GM21723 (cell line): ENCODE results near the gene TYW5.

ENCODE experiments used
- ATAC-seq: cut with Tn5 transposase; IDR thresholded peaks from one replicate; pipeline ENCODE4 v1.9.1; 2021; ENCODE audit warnings: mild to moderate bottlenecking, moderate library complexity; ENCODE audit not compliant: unreplicated experiment

Gene TYW5

GRCh38 chr2:199955339-199956061, at the start of gene TYW5, which contains the start of gene MAIP1:
Gene TYW5 (minus strand): TSS chr2:199955491. CDS start chr2:199955470, 21 bp downstream.
Gene MAIP1 (plus strand): TSS chr2:199955582. CDS start chr2:199955799, 217 bp downstream.
- peak; percentile 89 for ATAC-seq

GRCh38 chr2:200003444-200003843, 48.2 kb upstream of the TYW5 start:
- no peak for ATAC-seq

GRCh38 chr2:200000444-200001163, 45.3 kb upstream of the TYW5 start:
- ATAC-seq, result no peak

GRCh38 chr2:199999166-199999565, 43.9 kb upstream of the TYW5 start:
- no peak for ATAC-seq

GRCh38 chr2:199997296-199997695, 42.0 kb upstream of the TYW5 start:
- ATAC-seq, result no peak

- no peak for ATAC-seq
These were observed 39.6 kb upstream of the TYW5 start for GRCh38 chr2:199994896-199995295.

GRCh38 chr2:199994371-199994770, 39.1 kb upstream of the TYW5 start:
- no peak for ATAC-seq

GRCh38 chr2:199992296-199992695, 37.0 kb upstream of the TYW5 start:
- no peak for ATAC-seq

GRCh38 chr2:199991691-199992090, 36.4 kb upstream of the TYW5 start:
- no peak for ATAC-seq

GRCh38 chr2:199989822-199990221, 34.5 kb upstream of the TYW5 start:
- ATAC-seq, result no peak

- no peak for ATAC-seq
These were observed 32.9 kb upstream of the TYW5 start for GRCh38 chr2:199988151-199988550.

- ATAC-seq, result no peak
These were observed 32.3 kb upstream of the TYW5 start for GRCh38 chr2:199987586-199987985.

- peak; percentile 91 for ATAC-seq
These were observed 30.4 kb upstream of the TYW5 start for GRCh38 chr2:199985625-199986207.

- ATAC-seq, result no peak
These were observed 29.5 kb upstream of the TYW5 start for GRCh38 chr2:199984755-199985154.

- ATAC-seq, result no peak
These were observed 28.9 kb upstream of the TYW5 start for GRCh38 chr2:199984159-199984558.

GRCh38 chr2:199983534-199983933, 28.2 kb upstream of the TYW5 start:
- ATAC-seq, result no peak

GRCh38 chr2:199982126-199982843, 27.0 kb upstream of the TYW5 start:
- no peak for ATAC-seq

GRCh38 chr2:199979832-199980628, 24.7 kb upstream of the TYW5 start:
- no peak for ATAC-seq

GRCh38 chr2:199979398-199979797, 24.1 kb upstream of the TYW5 start:
- ATAC-seq, result no peak

- peak; percentile 66 for ATAC-seq
These were observed 22.7 kb upstream of the TYW5 start for GRCh38 chr2:199977984-199978415.
